Mesendoderm (in vitro differentiated cells): ENCODE results near the gene NBPF1.
"Not testable (repeated sequence)": the region's sequence is repeated elsewhere in the genome, so short reads cannot be mapped to it uniquely, and the experiment has no call there.

Source experiments
- DNase-seq: peaks from one replicate; pipeline ENCODE4 v3.0.0; 2013
- H2AK5ac ChIP-seq: 2 replicates; pipeline ENCODE4 v1.6.1; 2013; ENCODE audit warnings: low read length, inconsistent platforms
- H2BK120ac ChIP-seq: 2 replicates; pipeline ENCODE4 v1.6.1; 2013; ENCODE audit warnings: low read depth, mild to moderate bottlenecking, low read length, moderate library complexity, mixed read lengths
- H2BK15ac ChIP-seq: replicated peaks from 2 replicates; pipeline ENCODE4 v1.6.1; 2013; ENCODE audit warnings: low read depth, mild to moderate bottlenecking, moderate library complexity
- H2BK5ac ChIP-seq: 2 replicates; pipeline ENCODE4 v1.6.1; 2013; ENCODE audit warnings: low read length, inconsistent platforms
- H3K18ac ChIP-seq: 2 replicates; pipeline ENCODE4 v1.6.1; 2013; ENCODE audit warnings: mild to moderate bottlenecking, low read length, mixed read lengths
- H3K23ac ChIP-seq: one replicate; pipeline ENCODE4 v1.6.1; 2013; ENCODE audit warnings: low read length
- H3K27ac ChIP-seq: 2 replicates; pipeline ENCODE4 v1.5.1; 2013; ENCODE audit warnings: low read depth, mild to moderate bottlenecking, inconsistent platforms, low read length, moderate library complexity
- H3K27me3 ChIP-seq: 2 replicates; pipeline ENCODE4 v1.6.1; 2013; ENCODE audit warnings: low read length, control low read depth, mild to moderate bottlenecking, inconsistent platforms; ENCODE audit not compliant: insufficient read depth, poor library complexity
- H3K36me3 ChIP-seq: 2 replicates; pipeline ENCODE4 v1.6.1; 2013; ENCODE audit warnings: low read length, inconsistent platforms; ENCODE audit not compliant: control insufficient read depth, insufficient read depth
- H3K4ac ChIP-seq: one replicate; pipeline ENCODE4 v1.6.1; 2013; ENCODE audit warnings: low read depth, mild to moderate bottlenecking, low read length, moderate library complexity
- H3K4me1 ChIP-seq: 2 replicates; pipeline ENCODE4 v1.6.1; 2013; ENCODE audit warnings: low read depth, low read length, inconsistent platforms; ENCODE audit not compliant: control insufficient read depth
- H3K4me2 ChIP-seq: 2 replicates; pipeline ENCODE4 v1.6.1; 2013; ENCODE audit warnings: low read length
- H3K4me3 ChIP-seq: 2 replicates; pipeline ENCODE4 v1.5.1; 2013; ENCODE audit warnings: mild to moderate bottlenecking, low read length
- H3K56ac ChIP-seq: one replicate; pipeline ENCODE4 v1.6.1; 2013; ENCODE audit warnings: low read length
- H3K79me1 ChIP-seq: 2 replicates; pipeline ENCODE4 v1.6.1; 2013; ENCODE audit warnings: low read length, inconsistent platforms
- H3K79me2 ChIP-seq: 2 replicates; pipeline ENCODE4 v1.6.1; 2013; ENCODE audit warnings: mild to moderate bottlenecking, low read length; ENCODE audit not compliant: control insufficient read depth, insufficient read depth
- H3K9ac ChIP-seq: 2 replicates; pipeline ENCODE4 v1.6.1; 2013; ENCODE audit warnings: low read length, inconsistent platforms
- H4K5ac ChIP-seq: one replicate; pipeline ENCODE4 v1.6.1; 2013; ENCODE audit warnings: low read length
- H4K8ac ChIP-seq: one replicate; pipeline ENCODE4 v1.6.1; 2013; ENCODE audit warnings: low read depth, mild to moderate bottlenecking, control low read depth, low read length, moderate library complexity
- WGBS: extraction: QIAGEN DNeasy Blood & Tissue Kit; methylation state at CpG from one replicate; pipeline ENCODE4 v1.1.7; 2013; ENCODE audit warnings: low lambda C conversion rate, missing lambda C conversion rate; ENCODE audit not compliant: insufficient coverage; ENCODE audit errors: extremely low coverage; 5-methylcytosine and 5-hydroxymethylcytosine counted together

NBPF1 gene

GRCh38 chr1:16600855-16601786, 12.2 kb downstream of the NBPF1 start:
- not testable (repeated sequence) for H3K79me1 ChIP-seq, H2BK120ac ChIP-seq, H3K4ac ChIP-seq, H3K4me1 ChIP-seq, H3K79me2 ChIP-seq, H2BK5ac ChIP-seq, H3K36me3 ChIP-seq, H3K4me3 ChIP-seq, H4K8ac ChIP-seq, H4K5ac ChIP-seq, H3K4me2 ChIP-seq, H3K56ac ChIP-seq, H3K27me3 ChIP-seq, H3K9ac ChIP-seq, H2AK5ac ChIP-seq, DNase-seq, H3K18ac ChIP-seq, H3K27ac ChIP-seq, H2BK15ac ChIP-seq, H3K23ac ChIP-seq
- no CpG with 5 or more reads among the region's 7 CpGs for WGBS

DNA sequence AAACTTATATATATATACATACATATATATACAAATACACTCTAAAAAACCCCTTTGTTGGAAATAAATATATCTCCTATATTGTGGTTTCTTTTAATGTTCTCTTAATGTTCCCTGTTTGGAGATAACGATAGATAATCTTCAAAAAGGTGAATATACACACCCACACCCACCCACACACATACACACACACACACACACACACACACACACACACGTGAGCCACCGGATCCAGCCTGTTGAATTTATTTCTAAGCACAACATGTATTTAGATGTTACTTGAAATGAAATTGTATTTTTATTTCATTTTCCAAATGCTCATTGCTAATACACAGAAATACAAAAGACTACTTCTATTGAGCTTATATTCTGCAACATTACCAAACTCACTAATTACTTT, 14.0 kb downstream of the NBPF1 start:
- H3K9ac ChIP-seq, H3K4me2 ChIP-seq, H3K56ac ChIP-seq, H2BK5ac ChIP-seq, H3K79me2 ChIP-seq, H2AK5ac ChIP-seq, H3K4me3 ChIP-seq, H3K79me1 ChIP-seq, H4K5ac ChIP-seq, H2BK120ac ChIP-seq, DNase-seq, H3K27me3 ChIP-seq, H4K8ac ChIP-seq, H3K4me1 ChIP-seq, H3K27ac ChIP-seq, H3K4ac ChIP-seq, H3K36me3 ChIP-seq, H3K23ac ChIP-seq, H2BK15ac ChIP-seq, H3K18ac ChIP-seq: not testable (repeated sequence)
- WGBS, result no CpG with 5 or more reads among the region's 3 CpGs

- not testable (repeated sequence) for H2BK15ac ChIP-seq, H3K4ac ChIP-seq, H3K4me2 ChIP-seq, H4K8ac ChIP-seq, H4K5ac ChIP-seq, H3K79me1 ChIP-seq, H3K27me3 ChIP-seq, H3K36me3 ChIP-seq, H2BK120ac ChIP-seq, H3K9ac ChIP-seq, H3K18ac ChIP-seq, DNase-seq, H2AK5ac ChIP-seq, H3K4me3 ChIP-seq, H3K79me2 ChIP-seq, H3K56ac ChIP-seq, H3K23ac ChIP-seq, H3K27ac ChIP-seq, H2BK5ac ChIP-seq, H3K4me1 ChIP-seq
- no CpG with 5 or more reads among the region's 1 CpG for WGBS
Measured at GRCh38 chr1:16595216-16595615, 18.1 kb downstream of the NBPF1 start.

GRCh38 chr1:16591845-16592244, 21.5 kb downstream of the NBPF1 start:
- H3K27me3 ChIP-seq, result not testable (repeated sequence)
- no CpG with 5 or more reads among the region's 8 CpGs for WGBS

GRCh38 chr1:16588081-16588480, 25.3 kb downstream of the NBPF1 start:
- H3K27ac ChIP-seq, H3K36me3 ChIP-seq, H4K5ac ChIP-seq, H3K4ac ChIP-seq, H3K27me3 ChIP-seq, DNase-seq, H3K4me1 ChIP-seq, H3K56ac ChIP-seq, H2AK5ac ChIP-seq, H4K8ac ChIP-seq, H3K23ac ChIP-seq, H2BK5ac ChIP-seq, H3K79me1 ChIP-seq, H3K4me3 ChIP-seq, H3K4me2 ChIP-seq, H2BK15ac ChIP-seq, H3K9ac ChIP-seq, H3K18ac ChIP-seq, H2BK120ac ChIP-seq, H3K79me2 ChIP-seq: not testable (repeated sequence)
- WGBS, result no CpG with 5 or more reads among the region's 5 CpGs

More at GRCh38 chr1:16591845-16592244, 21.5 kb downstream of the NBPF1 start:
- not testable (repeated sequence) for H3K23ac ChIP-seq, H4K8ac ChIP-seq, H3K4me2 ChIP-seq, DNase-seq, H3K4ac ChIP-seq, H2BK15ac ChIP-seq, H3K4me1 ChIP-seq, H3K79me2 ChIP-seq, H3K9ac ChIP-seq, H3K27ac ChIP-seq, H3K56ac ChIP-seq, H3K4me3 ChIP-seq, H3K36me3 ChIP-seq, H4K5ac ChIP-seq, H3K79me1 ChIP-seq, H2BK120ac ChIP-seq, H2AK5ac ChIP-seq, H3K18ac ChIP-seq, H2BK5ac ChIP-seq

DNA sequence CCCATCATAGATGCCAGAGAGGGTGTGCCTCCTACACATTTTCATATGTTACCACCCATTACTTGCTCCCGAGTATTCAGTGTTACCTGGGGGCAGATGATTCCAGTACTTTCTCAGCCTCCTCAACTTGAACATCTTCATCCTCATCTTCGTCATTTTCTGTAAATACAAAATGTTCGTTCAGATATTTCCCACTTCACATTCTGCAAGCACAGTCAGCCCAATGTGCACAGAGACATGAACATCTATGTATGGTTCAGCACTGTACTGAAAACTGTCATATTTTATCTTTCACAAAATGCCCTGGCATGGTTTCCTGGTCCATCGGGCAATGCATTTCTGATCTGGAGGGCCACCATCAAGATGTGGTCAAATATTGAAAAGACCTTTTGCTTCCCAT, 25.7 kb downstream of the NBPF1 start:
- not testable (repeated sequence) for H3K36me3 ChIP-seq, H3K23ac ChIP-seq, H2AK5ac ChIP-seq, H2BK5ac ChIP-seq, H3K4me1 ChIP-seq, DNase-seq, H3K4ac ChIP-seq, H3K27me3 ChIP-seq, H2BK15ac ChIP-seq, H3K4me3 ChIP-seq, H3K79me1 ChIP-seq, H3K79me2 ChIP-seq, H3K27ac ChIP-seq, H3K9ac ChIP-seq, H3K18ac ChIP-seq, H3K4me2 ChIP-seq, H3K56ac ChIP-seq, H2BK120ac ChIP-seq, H4K8ac ChIP-seq, H4K5ac ChIP-seq
- WGBS, result no CpG with 5 or more reads among the region's 4 CpGs
